GM19463 (cell line): ENCODE measurements around the gene HAGHL.
"Not testable (repeated sequence)": the region's sequence is repeated elsewhere in the genome, so short reads cannot be mapped to it uniquely, and the experiment has no call there.

Source experiments
- ATAC-seq: cut with Tn5 transposase; IDR thresholded peaks from one replicate; pipeline ENCODE4 v1.9.1; 2021; ENCODE audit warnings: mild to moderate bottlenecking, moderate library complexity; ENCODE audit not compliant: unreplicated experiment

The HAGHL gene

GRCh38 chr16:687499-687898, 39.4 kb upstream of the HAGHL start:
- no peak for ATAC-seq

GRCh38 chr16:689175-689897, 37.6 kb upstream of the HAGHL start:
- ATAC-seq: no peak

- not testable (repeated sequence) for ATAC-seq
Measured at GRCh38 chr16:691242-691641, 35.7 kb upstream of the HAGHL start.

DNA sequence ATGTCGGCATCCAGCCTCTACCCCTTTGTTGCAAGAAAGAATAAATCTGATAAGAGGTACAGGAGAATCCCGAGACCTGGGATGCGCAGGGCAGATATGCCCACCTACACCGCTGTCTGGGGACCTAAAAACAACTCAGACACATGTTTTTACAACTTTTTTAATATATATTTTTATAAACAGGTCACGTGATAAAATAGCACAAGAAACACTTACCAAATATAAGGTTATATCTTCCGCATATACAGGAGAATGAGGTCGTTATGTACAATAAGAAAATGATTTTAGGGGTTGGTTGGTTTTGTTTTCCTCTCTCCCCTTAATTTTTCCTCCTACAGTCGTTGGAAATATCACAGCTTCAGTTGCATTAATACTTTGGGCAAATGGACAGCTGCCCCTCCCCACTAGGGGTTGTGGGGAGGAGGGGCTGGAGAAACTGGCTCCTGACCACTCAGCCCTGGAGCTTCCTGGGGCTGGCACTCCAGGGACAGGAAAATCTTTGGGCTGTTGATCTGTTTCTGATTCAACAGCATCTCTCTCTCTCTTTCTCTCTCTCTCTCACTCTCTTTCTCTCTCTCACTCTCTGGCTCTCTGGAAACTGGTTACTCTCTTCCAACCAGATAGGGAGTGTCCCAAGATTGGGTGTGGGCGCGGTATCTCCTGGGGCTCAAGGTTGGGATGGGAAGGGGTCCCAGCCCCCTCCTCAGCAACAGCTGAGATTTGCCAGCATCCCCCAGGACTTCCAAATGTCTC, 34.4 kb upstream of the HAGHL start:
- no peak for ATAC-seq

- no peak for ATAC-seq
Measured at GRCh38 chr16:693364-693763, 33.5 kb upstream of the HAGHL start.

GRCh38 chr16:693766-694165, 33.1 kb upstream of the HAGHL start:
- no peak for ATAC-seq

GRCh38 chr16:694187-694862, 32.6 kb upstream of the HAGHL start:
- no peak for ATAC-seq

DNA sequence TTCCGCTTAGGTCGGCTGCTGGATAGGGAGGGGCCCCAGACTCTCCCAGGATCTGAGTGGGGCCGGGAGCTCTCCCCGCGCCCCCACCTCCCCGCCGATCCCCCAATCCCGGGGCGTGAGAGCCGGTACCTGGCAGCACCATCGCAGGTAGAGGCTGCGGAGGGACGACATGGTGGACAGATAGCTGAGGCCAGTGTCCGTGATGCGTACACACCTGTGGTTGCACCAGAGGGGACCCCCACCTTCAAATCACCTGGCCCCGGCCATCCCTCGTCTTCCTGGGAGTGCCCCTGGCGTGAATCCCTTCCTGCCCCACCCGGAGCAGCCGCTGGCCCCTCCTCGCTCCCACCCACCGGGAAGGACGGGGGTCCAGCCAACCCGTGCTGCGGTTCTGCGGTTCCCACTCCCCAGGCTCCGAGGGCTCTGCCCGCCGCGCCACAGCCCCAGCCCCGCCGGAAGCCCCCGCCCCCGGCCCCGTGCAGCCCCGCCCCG, 32.0 kb upstream of the HAGHL start:
- ATAC-seq: no peak

GRCh38 chr16:695355-696089, 31.4 kb upstream of the HAGHL start:
- no peak for ATAC-seq

GRCh38 chr16:698911-699671, 27.8 kb upstream of the HAGHL start:
- no peak for ATAC-seq

GRCh38 chr16:700684-701584, 26.0 kb upstream of the HAGHL start:
- no peak for ATAC-seq

- ATAC-seq: no peak
Measured at GRCh38 chr16:702341-702740, 24.6 kb upstream of the HAGHL start.

DNA sequence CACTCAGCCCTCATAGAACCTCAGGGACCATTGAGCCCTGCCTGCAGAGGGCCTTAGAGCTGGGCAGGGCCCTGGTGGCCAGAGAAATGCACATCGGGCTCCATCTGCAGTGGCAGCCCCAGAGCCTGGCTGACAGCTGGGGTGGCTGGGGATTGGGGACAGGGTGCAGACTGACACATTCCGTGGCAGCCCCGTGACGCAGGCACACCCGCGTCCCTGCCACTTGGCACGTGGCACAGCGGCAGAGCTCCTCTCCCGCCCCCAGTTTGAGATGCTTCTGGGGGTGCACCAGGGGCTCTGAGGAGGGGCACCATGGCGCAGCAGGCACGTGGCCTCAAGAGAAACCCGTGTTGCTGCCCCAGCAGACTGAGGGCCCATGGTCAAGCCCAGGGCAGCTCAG, 23.5 kb upstream of the HAGHL start:
- ATAC-seq: no peak

- ATAC-seq: no peak
Measured at GRCh38 chr16:704047-704446, 22.9 kb upstream of the HAGHL start.

- no peak for ATAC-seq
Measured at GRCh38 chr16:704552-705380, 22.1 kb upstream of the HAGHL start.

- no peak for ATAC-seq
Measured at GRCh38 chr16:705431-706188, 21.3 kb upstream of the HAGHL start, which contains the start of gene FBXL16. FBXL16 (minus strand) TSS chr16:705801; CDS start chr16:697405, 8,396 bp downstream.

DNA sequence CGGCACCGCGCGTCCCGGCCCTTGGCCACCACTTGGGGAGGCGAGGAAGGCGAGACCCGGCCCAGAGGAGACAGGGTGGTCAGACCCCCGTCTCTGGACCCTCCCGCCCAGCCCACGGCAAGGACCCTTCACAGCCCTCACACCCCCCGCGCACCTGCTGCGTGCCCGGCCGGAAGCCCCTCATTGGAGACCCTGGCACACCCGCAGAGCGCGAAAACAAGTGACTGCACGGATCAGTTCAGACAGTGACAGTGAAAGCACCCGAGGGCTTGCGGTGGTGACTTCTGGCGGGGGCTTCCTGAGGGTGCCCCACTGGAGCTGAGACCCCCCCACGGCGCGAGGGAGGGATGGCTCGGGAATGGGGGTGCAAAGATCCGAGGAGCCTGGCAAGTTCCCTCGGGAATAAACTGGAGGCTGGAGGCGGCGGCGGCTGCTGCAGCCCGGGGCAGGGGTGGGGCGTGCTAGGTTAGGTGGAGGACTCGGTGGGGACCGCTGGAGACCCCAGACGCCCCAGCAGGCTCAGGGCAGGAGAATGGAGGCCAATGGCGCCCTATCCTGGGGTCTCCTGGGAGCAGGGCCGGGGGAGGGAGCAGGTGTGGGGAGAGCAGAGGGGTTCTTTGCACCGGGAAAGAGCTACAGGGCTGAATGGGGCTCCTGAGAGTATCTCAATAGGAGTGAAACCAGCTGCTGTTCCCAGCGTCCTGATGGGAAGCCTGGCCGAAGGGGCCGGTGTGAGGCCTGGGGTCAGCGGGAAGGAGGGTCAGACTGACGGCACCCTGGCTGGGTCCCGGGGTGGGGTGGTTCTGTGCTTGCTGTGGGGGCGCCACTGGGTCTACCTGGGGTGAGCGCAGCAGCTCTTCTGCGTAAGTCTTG, 20.5 kb upstream of the HAGHL start:
- ATAC-seq: no peak
